HepG2 (cell line): ENCODE data around the gene FGF19. TPM values are rescaled to one million over a fixed set of nuclear protein-coding genes. Genes with fewer than 3 reads are reported as not detected.

ENCODE experiments used
- ATAC-seq: fragments of 200-7000 bp; cut with Tn5 transposase; 3 replicates; pipeline ENCODE4 v1.9.1; 2020; ENCODE audit warnings: mild to moderate bottlenecking, moderate library complexity
- BruUV-seq: library from RNA; stranded (reverse); fragments of 400-500 nt; replicated peaks from 2 replicates; lab custom pipeline; 2021; lab: Mats Ljungman, UMichigan
- CTCF ChIA-PET: fragments of 300-600 bp; formaldehyde crosslinking; extraction: SDS; loops from one replicate; lab custom pipeline; 2021; ENCODE audit warnings: low total read pairs, inconsistent platforms, low intra/inter-chr PET ratio; lab: Yijun Ruan, JAX
- POLR2A ChIA-PET: fragments of 350-600 bp; sonication (Branson Sonifier 250); formaldehyde crosslinking; loops from one replicate; lab custom pipeline; 2020; ENCODE audit warnings: antibody characterized with exemption, inconsistent platforms; lab: Yijun Ruan, JAX
- DNase-seq: peaks from one replicate; pipeline ENCODE4 v3.0.0-alpha.2; 2015; ENCODE audit warnings: low spot score
- FAIRE-seq: peaks from 3 replicates; lab custom pipeline; 2011; peaks lifted over from hg19 to GRCh38; lab: Jason Lieb, UNC
- H2AFZ ChIP-seq: one replicate; pipeline ENCODE4 v1.6.1; 2011; ENCODE audit warnings: low read length, inconsistent platforms
- H3K27ac ChIP-seq: fragments of 300-600 bp; 3 replicates; pipeline ENCODE4 v1.8.0; 2011; ENCODE audit warnings: mixed run types, mild to moderate bottlenecking, mixed read lengths, low read length, inconsistent platforms; ENCODE audit not compliant: insufficient read depth; ENCODE audit errors: extremely low read length
- H3K27me3 ChIP-seq, 2 experiments: fragments of 200-600 bp in 1 of 2; 2 replicates in 1 of 2; 3 replicates in 1 of 2; pipeline versions ENCODE4 v1.6.0 to v1.8.0; 2011; ENCODE audit warnings: low read length in 2 of 2, mild to moderate bottlenecking in 2 of 2, moderate library complexity in 2 of 2, inconsistent platforms in 1 of 2; ENCODE audit not compliant: insufficient read depth in 2 of 2, control insufficient read depth in 1 of 2
- H3K36me3 ChIP-seq, 2 experiments: fragments of 200-600 bp in 1 of 2; replicated peaks in 1 of 2; 2 replicates in 1 of 2; 3 replicates in 1 of 2; pipeline versions ENCODE4 v1.5.1 to v1.8.0; 2011; ENCODE audit warnings: low read length in 2 of 2, inconsistent platforms in 1 of 2; ENCODE audit not compliant: insufficient read depth in 2 of 2, control insufficient read depth in 1 of 2
- H3K4me1 ChIP-seq: 2 replicates; pipeline ENCODE4 v1.5.1; 2012; ENCODE audit warnings: low read length, inconsistent platforms; ENCODE audit not compliant: insufficient read depth
- H3K4me2 ChIP-seq: 2 replicates; pipeline ENCODE4 v1.6.0; 2011; ENCODE audit warnings: low read depth, low read length, inconsistent platforms
- H3K4me3 ChIP-seq, 3 experiments: fragments of 200-600 bp in 1 of 3; sonication (generic), shearing (Covaris generic) in 1 of 3; replicated peaks in 1 of 3; 2 replicates each; pipeline ENCODE4 v1.5.1; 2011 to 2016; ENCODE audit warnings: low read length in 3 of 3, inconsistent platforms in 2 of 3, low read depth in 2 of 3, mild to moderate bottlenecking in 2 of 3, control low read depth in 1 of 3, mixed read lengths in 1 of 3; ENCODE audit not compliant: insufficient read depth in 1 of 3
- H3K79me2 ChIP-seq: one replicate; pipeline ENCODE4 v1.6.1; 2011; ENCODE audit warnings: low read length, inconsistent platforms; ENCODE audit not compliant: insufficient read depth
- H3K9ac ChIP-seq: 2 replicates; pipeline ENCODE4 v1.6.0; 2011; ENCODE audit warnings: mild to moderate bottlenecking, low read depth, low read length, inconsistent platforms; ENCODE audit not compliant: insufficient read depth
- H3K9me3 ChIP-seq: 2 replicates; pipeline ENCODE4 v1.5.1; 2012; ENCODE audit warnings: mild to moderate bottlenecking, low read length
- H4K20me1 ChIP-seq: 2 replicates; pipeline ENCODE4 v1.6.0; 2011; ENCODE audit warnings: inconsistent platforms, mild to moderate bottlenecking, low read length, moderate library complexity; ENCODE audit not compliant: insufficient read depth
- CEBPB ChIP-seq: IDR thresholded peaks from 2 replicates; pipeline ENCODE4 v1.6.1; 2011; ENCODE audit warnings: low read depth, low read length, improper control_type of control experiment, borderline replicate concordance
- HMG20A ChIP-seq: IDR thresholded peaks from 2 replicates; pipeline ENCODE4 v1.6.1; 2016; ENCODE audit warnings: borderline replicate concordance
- MEIS1 ChIP-seq: sonication (generic); formaldehyde crosslinking; IDR thresholded peaks from 2 replicates; pipeline ENCODE4 v1.9.0; 2021; ENCODE audit warnings: mild to moderate bottlenecking, missing genetic modification reagents, moderate library complexity, borderline replicate concordance
- POLR2AphosphoS5 ChIP-seq: IDR thresholded peaks from 2 replicates; pipeline ENCODE4 v1.6.1; 2012; ENCODE audit warnings: low read depth, low read length
- ZNF205 ChIP-seq: IDR thresholded peaks from 2 replicates; pipeline ENCODE4 v1.6.1; 2018; ENCODE audit warnings: missing biosample characterization, missing genetic modification reagents
- ZNF207 ChIP-seq: fragments of 450-650 bp; IDR thresholded peaks from 2 replicates; pipeline ENCODE4 v1.6.1; 2016; ENCODE audit warnings: antibody characterized with exemption, borderline replicate concordance
- ZNF350 ChIP-seq: sonication (generic); formaldehyde crosslinking; IDR thresholded peaks from 2 replicates; pipeline ENCODE4 v1.4.0; 2020; ENCODE audit warnings: mild to moderate bottlenecking, low read depth, missing genetic modification reagents, borderline replicate concordance
- ZNF629 ChIP-seq: sonication (generic); formaldehyde crosslinking; conservative IDR thresholded peaks from 2 replicates; pipeline ENCODE4 v1.5.0; 2020; ENCODE audit warnings: missing genetic modification reagents
- WGBS: methylation state at CpG from one replicate; pipeline ENCODE4 v1.1.6; 2017; ENCODE audit warnings: low lambda C conversion rate; 5-methylcytosine and 5-hydroxymethylcytosine counted together
- in situ Hi-C: cut with HindIII; loops from 2 replicates; pipeline ENCODE4 v1.10.0; 2017; ENCODE audit warnings: low pct_unique_long_range_greater_than_20kb; ENCODE audit not compliant: extremely low pct_ligation_motif_present
- intact Hi-C: fragments of 100-400 bp; cut with micrococcal nuclease; formaldehyde crosslinking; loops from one replicate; pipeline ENCODE4 v1.10.0; 2022; ENCODE audit not compliant: unreplicated experiment
- polyA plus RNA-seq, 8 experiments: library from polyadenylated mRNA; depleted of rRNA in 3 of 8; stranded (reverse) in 7 of 8; unstranded in 1 of 8; fragments of >200 nt; fragmentation: Illumina TruSeq in 4 of 8; extraction: Trizol in 4 of 8; gene quantifications; 2 replicates each; pipeline versions ENCODE4 v1.2.1 to v1.2.3, GENCODE V29; 2011 to 2016; ENCODE audit warnings: low read depth in 4 of 8, missing spikeins in 1 of 8, mixed read lengths in 1 of 8; ENCODE audit not compliant: insufficient read depth in 1 of 8
- total RNA-seq, 5 experiments: library from RNA; depleted of rRNA; stranded (reverse); fragments of >200 nt; fragmentation: Illumina TruSeq; extraction: Trizol; gene quantifications; 2 replicates each; pipeline ENCODE4 v1.2.3, GENCODE V29; 2016; ENCODE audit warnings: low read depth in 1 of 5
- TF ChIP-seq, protein P1 (sequence below): sonication (generic); formaldehyde crosslinking; IDR thresholded peaks from 2 replicates; pipeline ENCODE4 v1.4.0; 2020; ENCODE audit warnings: missing genetic modification reagents
- TF ChIP-seq, protein P2 (sequence below): sonication (generic); formaldehyde crosslinking; IDR thresholded peaks from 2 replicates; pipeline ENCODE4 v1.8.1; 2023; ENCODE audit warnings: mild to moderate bottlenecking, inconsistent platforms, moderate library complexity, missing genetic modification reagents, borderline replicate concordance
- TF ChIP-seq, protein P3 (sequence below): sonication (generic); formaldehyde crosslinking; IDR thresholded peaks from 2 replicates; pipeline ENCODE4 v1.4.0; 2020; ENCODE audit warnings: missing genetic modification reagents
- TF ChIP-seq, protein P4 (sequence below): sonication (generic); formaldehyde crosslinking; IDR thresholded peaks from 2 replicates; pipeline ENCODE4 v1.4.0; 2020; ENCODE audit warnings: missing genetic modification reagents, borderline replicate concordance

FGF19 gene
- total and polyA plus RNA-seq, 2 of the 13 experiments (the other 11 are each of a cell fraction or from before 2014, with no cell fraction given) = 0.07 TPM; not detected in 1

DNA sequence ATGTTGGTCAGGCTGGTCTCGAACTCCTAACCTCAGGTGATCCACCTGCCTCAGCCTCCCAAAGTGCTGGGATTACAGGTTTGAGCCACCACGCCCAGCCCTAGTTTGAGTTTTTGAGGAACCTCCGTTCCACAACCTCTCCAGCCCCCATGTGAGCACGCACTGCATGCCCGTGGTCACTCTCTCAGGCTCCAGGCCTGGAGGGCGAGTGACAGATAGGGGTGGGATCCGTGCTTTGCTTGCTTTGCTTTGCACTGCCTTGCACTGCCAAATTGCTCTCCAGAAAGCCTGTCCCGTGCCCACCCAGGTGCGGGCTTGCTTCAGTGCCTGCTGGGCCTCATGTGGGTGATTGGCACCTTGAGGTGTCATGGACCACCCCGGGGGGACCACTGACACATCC lies 41.4 kb upstream of the FGF19 start (continued):
- TF ChIP-seq HMG20A (CRISPR knock-in tag) (no peak), ZNF350 (CRISPR knock-in tag) (no peak), ZNF629 (no peak), MEIS1 (CRISPR knock-in tag) (no peak), ZNF207 (no peak)
- TF ChIP-seq, protein P1, sequence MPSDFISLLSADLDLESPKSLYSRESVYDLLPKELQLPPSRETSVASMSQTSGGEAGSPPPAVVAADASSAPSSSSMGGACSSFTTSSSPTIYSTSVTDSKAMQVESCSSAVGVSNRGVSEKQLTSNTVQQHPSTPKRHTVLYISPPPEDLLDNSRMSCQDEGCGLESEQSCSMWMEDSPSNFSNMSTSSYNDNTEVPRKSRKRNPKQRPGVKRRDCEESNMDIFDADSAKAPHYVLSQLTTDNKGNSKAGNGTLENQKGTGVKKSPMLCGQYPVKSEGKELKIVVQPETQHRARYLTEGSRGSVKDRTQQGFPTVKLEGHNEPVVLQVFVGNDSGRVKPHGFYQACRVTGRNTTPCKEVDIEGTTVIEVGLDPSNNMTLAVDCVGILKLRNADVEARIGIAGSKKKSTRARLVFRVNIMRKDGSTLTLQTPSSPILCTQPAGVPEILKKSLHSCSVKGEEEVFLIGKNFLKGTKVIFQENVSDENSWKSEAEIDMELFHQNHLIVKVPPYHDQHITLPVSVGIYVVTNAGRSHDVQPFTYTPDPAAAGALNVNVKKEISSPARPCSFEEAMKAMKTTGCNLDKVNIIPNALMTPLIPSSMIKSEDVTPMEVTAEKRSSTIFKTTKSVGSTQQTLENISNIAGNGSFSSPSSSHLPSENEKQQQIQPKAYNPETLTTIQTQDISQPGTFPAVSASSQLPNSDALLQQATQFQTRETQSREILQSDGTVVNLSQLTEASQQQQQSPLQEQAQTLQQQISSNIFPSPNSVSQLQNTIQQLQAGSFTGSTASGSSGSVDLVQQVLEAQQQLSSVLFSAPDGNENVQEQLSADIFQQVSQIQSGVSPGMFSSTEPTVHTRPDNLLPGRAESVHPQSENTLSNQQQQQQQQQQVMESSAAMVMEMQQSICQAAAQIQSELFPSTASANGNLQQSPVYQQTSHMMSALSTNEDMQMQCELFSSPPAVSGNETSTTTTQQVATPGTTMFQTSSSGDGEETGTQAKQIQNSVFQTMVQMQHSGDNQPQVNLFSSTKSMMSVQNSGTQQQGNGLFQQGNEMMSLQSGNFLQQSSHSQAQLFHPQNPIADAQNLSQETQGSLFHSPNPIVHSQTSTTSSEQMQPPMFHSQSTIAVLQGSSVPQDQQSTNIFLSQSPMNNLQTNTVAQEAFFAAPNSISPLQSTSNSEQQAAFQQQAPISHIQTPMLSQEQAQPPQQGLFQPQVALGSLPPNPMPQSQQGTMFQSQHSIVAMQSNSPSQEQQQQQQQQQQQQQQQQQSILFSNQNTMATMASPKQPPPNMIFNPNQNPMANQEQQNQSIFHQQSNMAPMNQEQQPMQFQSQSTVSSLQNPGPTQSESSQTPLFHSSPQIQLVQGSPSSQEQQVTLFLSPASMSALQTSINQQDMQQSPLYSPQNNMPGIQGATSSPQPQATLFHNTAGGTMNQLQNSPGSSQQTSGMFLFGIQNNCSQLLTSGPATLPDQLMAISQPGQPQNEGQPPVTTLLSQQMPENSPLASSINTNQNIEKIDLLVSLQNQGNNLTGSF = no peak

DNA sequence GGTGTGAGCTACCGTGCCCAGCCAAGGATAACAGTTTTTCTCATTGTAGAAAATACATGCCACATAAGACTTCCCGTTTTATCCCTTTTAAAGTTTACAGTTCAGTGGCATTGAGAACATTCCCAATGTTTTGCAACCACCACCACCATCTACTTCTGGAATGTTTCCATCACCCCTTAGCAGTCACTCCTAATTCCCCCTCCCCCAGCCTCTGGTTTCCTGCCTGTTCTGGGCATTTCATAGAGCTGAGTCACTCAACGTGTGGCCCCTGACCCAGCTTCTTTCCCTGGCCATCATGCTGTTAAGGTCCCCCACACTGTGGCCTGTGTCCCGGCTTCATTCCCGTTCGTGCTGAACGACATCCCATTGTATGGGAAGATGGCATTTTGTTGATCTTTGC lies 40.6 kb upstream of the FGF19 start:
- H3K4me3 ChIP-seq = no peak overlapping the region
- ATAC-seq = peak; percentile 39; the same call in 1 of the 3 replicates
- H2AFZ ChIP-seq = no peak overlapping the region
- H3K27me3 ChIP-seq = peaks cover 6 to 38% of the 10 kb centered on the region in 2 experiments; a peak in 3 of 5 replicates
- H3K9ac ChIP-seq = no peak overlapping the region
- intact Hi-C loops (no loop called here), in situ Hi-C loops (no loop called here)
- H4K20me1 ChIP-seq = no peaks in the 10 kb centered on the region
- FAIRE-seq = no peak
- H3K9me3 ChIP-seq = no peaks in the 10 kb centered on the region
- no peak overlapping the region for H3K4me2 ChIP-seq
- peaks cover 9% of the 10 kb centered on the region; the same call in 1 of the 2 replicates for H3K4me1 ChIP-seq
- DNase-seq = peak; percentile 69
- no peaks in the 10 kb centered on the region for H3K79me2 ChIP-seq
- WGBS = 3% methylated on average over 7 of the region's 7 CpGs
- ChIA-PET CTCF (no interaction called here), POLR2A (no interaction called here)
- no peaks in the 10 kb centered on the region for H3K36me3 ChIP-seq
- BruUV-seq = no TSS peak
- no peak overlapping the region for H3K27ac ChIP-seq
- TF ChIP-seq, protein P2, sequence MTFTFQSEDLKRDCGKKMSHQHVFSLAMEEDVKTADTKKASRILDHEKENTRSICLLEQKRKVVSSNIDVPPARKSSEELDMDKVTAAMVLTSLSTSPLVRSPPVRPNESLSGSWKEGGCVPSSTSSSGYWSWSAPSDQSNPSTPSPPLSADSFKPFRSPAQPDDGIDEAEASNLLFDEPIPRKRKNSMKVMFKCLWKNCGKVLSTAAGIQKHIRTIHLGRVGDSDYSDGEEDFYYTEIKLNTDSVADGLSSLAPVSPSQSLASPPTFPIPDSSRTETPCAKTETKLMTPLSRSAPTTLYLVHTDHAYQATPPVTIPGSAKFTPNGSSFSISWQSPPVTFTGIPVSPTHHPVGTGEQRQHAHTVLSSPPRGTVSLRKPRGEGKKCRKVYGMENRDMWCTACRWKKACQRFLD = no peak
- TF ChIP-seq CEBPB (peak; percentile 19; the same call in 1 of the 2 replicates), POLR2AphosphoS5 (no peak), ZNF205 (CRISPR knock-in tag) (no peak)
- TF ChIP-seq, protein P3, sequence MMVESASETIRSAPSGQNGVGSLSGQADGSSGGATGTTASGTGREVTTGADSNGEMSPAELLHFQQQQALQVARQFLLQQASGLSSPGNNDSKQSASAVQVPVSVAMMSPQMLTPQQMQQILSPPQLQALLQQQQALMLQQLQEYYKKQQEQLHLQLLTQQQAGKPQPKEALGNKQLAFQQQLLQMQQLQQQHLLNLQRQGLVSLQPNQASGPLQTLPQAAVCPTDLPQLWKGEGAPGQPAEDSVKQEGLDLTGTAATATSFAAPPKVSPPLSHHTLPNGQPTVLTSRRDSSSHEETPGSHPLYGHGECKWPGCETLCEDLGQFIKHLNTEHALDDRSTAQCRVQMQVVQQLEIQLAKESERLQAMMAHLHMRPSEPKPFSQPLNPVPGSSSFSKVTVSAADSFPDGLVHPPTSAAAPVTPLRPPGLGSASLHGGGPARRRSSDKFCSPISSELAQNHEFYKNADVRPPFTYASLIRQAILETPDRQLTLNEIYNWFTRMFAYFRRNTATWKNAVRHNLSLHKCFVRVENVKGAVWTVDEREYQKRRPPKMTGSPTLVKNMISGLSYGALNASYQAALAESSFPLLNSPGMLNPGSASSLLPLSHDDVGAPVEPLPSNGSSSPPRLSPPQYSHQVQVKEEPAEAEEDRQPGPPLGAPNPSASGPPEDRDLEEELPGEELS (CRISPR knock-in tag) = no peak
- TF ChIP-seq, protein P4, sequence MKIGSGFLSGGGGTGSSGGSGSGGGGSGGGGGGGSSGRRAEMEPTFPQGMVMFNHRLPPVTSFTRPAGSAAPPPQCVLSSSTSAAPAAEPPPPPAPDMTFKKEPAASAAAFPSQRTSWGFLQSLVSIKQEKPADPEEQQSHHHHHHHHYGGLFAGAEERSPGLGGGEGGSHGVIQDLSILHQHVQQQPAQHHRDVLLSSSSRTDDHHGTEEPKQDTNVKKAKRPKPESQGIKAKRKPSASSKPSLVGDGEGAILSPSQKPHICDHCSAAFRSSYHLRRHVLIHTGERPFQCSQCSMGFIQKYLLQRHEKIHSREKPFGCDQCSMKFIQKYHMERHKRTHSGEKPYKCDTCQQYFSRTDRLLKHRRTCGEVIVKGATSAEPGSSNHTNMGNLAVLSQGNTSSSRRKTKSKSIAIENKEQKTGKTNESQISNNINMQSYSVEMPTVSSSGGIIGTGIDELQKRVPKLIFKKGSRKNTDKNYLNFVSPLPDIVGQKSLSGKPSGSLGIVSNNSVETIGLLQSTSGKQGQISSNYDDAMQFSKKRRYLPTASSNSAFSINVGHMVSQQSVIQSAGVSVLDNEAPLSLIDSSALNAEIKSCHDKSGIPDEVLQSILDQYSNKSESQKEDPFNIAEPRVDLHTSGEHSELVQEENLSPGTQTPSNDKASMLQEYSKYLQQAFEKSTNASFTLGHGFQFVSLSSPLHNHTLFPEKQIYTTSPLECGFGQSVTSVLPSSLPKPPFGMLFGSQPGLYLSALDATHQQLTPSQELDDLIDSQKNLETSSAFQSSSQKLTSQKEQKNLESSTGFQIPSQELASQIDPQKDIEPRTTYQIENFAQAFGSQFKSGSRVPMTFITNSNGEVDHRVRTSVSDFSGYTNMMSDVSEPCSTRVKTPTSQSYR (CRISPR knock-in tag) = peak; percentile 21; the same call in 1 of the 2 replicates
